Neuronal stem cell (in vitro differentiated cells): ENCODE results near the gene TNFSF12.
A peak's percentile ranks its signal among the peaks of the same experiment; 100 is the strongest.

Experiments used
- DNase-seq: peaks from one replicate; pipeline ENCODE4 v3.0.0-alpha.2; 2013; ENCODE audit warnings: low spot score
- H2AFZ ChIP-seq: one replicate; pipeline ENCODE4 v1.6.1; 2013; ENCODE audit warnings: mild to moderate bottlenecking, low read length, inconsistent platforms
- H2AK5ac ChIP-seq: 2 replicates; pipeline ENCODE4 v1.6.1; 2013; ENCODE audit warnings: low read depth, mild to moderate bottlenecking, inconsistent platforms, low read length, moderate library complexity, mixed read lengths
- H2BK120ac ChIP-seq: 2 replicates; pipeline ENCODE4 v1.6.1; 2013; ENCODE audit warnings: low read depth, mild to moderate bottlenecking, inconsistent platforms, low read length, moderate library complexity, mixed read lengths
- H2BK12ac ChIP-seq: one replicate; pipeline ENCODE4 v1.6.1; 2013; ENCODE audit warnings: low read length, inconsistent platforms
- H2BK15ac ChIP-seq: 2 replicates; pipeline ENCODE4 v1.6.1; 2013; ENCODE audit warnings: mild to moderate bottlenecking, low read length, inconsistent platforms, mixed read lengths
- H2BK5ac ChIP-seq: one replicate; pipeline ENCODE4 v1.6.1; 2013; ENCODE audit warnings: inconsistent platforms, mild to moderate bottlenecking, low read length, moderate library complexity
- H3K14ac ChIP-seq: one replicate; pipeline ENCODE4 v1.6.1; 2013; ENCODE audit warnings: low read length, inconsistent platforms
- H3K18ac ChIP-seq: 2 replicates; pipeline ENCODE4 v1.6.1; 2013; ENCODE audit warnings: low read length, inconsistent platforms
- H3K23ac ChIP-seq: 2 replicates; pipeline ENCODE4 v1.6.1; 2013; ENCODE audit warnings: low read depth, mild to moderate bottlenecking, mixed read lengths, low read length, inconsistent platforms; ENCODE audit not compliant: poor library complexity
- H3K27ac ChIP-seq: replicated peaks from 3 replicates; pipeline ENCODE4 v1.5.1; 2013; ENCODE audit warnings: low read length, inconsistent platforms
- H3K27me3 ChIP-seq, 3 experiments: 2 replicates each; pipeline ENCODE4 v1.6.1; 2013; ENCODE audit warnings: low read length in 3 of 3, mild to moderate bottlenecking in 2 of 3, inconsistent platforms in 1 of 3, low read depth in 1 of 3, mixed read lengths in 1 of 3, moderate library complexity in 1 of 3; ENCODE audit not compliant: control insufficient read depth in 3 of 3, insufficient read depth in 3 of 3
- H3K36me3 ChIP-seq, 2 donors: replicated peaks in 1 of 2; 2 replicates each; pipeline ENCODE4 v1.6.1; 2013; ENCODE audit warnings: low read length in 2 of 2; ENCODE audit not compliant: control insufficient read depth in 2 of 2, insufficient read depth in 2 of 2
- H3K4ac ChIP-seq: 2 replicates; pipeline ENCODE4 v1.6.1; 2013; ENCODE audit warnings: inconsistent platforms, mild to moderate bottlenecking, low read length, moderate library complexity
- H3K4me1 ChIP-seq, 2 donors: 1 replicate in 1 of 2; 2 replicates in 1 of 2; pipeline ENCODE4 v1.6.1; 2013; ENCODE audit warnings: low read length in 2 of 2, low read depth in 1 of 2; ENCODE audit not compliant: control insufficient read depth in 2 of 2, insufficient read depth in 1 of 2
- H3K4me2 ChIP-seq: one replicate; pipeline ENCODE4 v1.6.1; 2013; ENCODE audit warnings: mild to moderate bottlenecking, low read length, inconsistent platforms; ENCODE audit not compliant: insufficient read depth, poor library complexity, severe bottlenecking
- H3K4me3 ChIP-seq, 2 donors: 2 replicates each; pipeline ENCODE4 v1.5.1; 2013; ENCODE audit warnings: low read length in 2 of 2, mild to moderate bottlenecking in 2 of 2, inconsistent platforms in 1 of 2, moderate library complexity in 1 of 2
- H3K79me1 ChIP-seq: one replicate; pipeline ENCODE4 v1.6.1; 2013; ENCODE audit warnings: low read depth, mild to moderate bottlenecking, inconsistent platforms, low read length, moderate library complexity
- H3K9ac ChIP-seq: one replicate; pipeline ENCODE4 v1.6.1; 2013; ENCODE audit warnings: mild to moderate bottlenecking, low read depth, low read length, inconsistent platforms; ENCODE audit not compliant: poor library complexity
- H3K9me3 ChIP-seq, 2 donors: replicated peaks in 1 of 2; 2 replicates each; pipeline versions ENCODE3 to v1.6.1; 2013; ENCODE audit warnings: low read length in 2 of 2, mild to moderate bottlenecking in 2 of 2, inconsistent platforms in 1 of 2, low read depth in 1 of 2, mixed read lengths in 1 of 2, moderate library complexity in 1 of 2; ENCODE audit not compliant: control insufficient read depth in 2 of 2, insufficient read depth in 1 of 2
- H4K8ac ChIP-seq: one replicate; pipeline ENCODE4 v1.6.1; 2013; ENCODE audit warnings: low read depth, mild to moderate bottlenecking, inconsistent platforms, low read length, moderate library complexity
- H4K91ac ChIP-seq: one replicate; pipeline ENCODE4 v1.6.1; 2013; ENCODE audit warnings: low read length, low read depth, mild to moderate bottlenecking, inconsistent platforms; ENCODE audit not compliant: poor library complexity
- WGBS, 2 donors: extraction: QIAGEN DNeasy Blood & Tissue Kit; methylation state at CpG; one replicate each; pipeline ENCODE4 v1.1.7; 2013; ENCODE audit warnings: missing lambda C conversion rate in 2 of 2, mixed read lengths in 1 of 2; ENCODE audit not compliant: insufficient read length in 2 of 2, insufficient replicate concordance in 1 of 2; ENCODE audit errors: extremely low coverage in 2 of 2; 5-methylcytosine and 5-hydroxymethylcytosine counted together

The TNFSF12 gene

GRCh38 chr17:7541074-7541621, 7.7 kb upstream of the TNFSF12 start:
- WGBS, 2 donors: no CpG with 5 or more reads among the region's 9 CpGs

GRCh38 chr17:7544911-7545310, 3.9 kb upstream of the TNFSF12 start:
- Histone ChIP-seq H2BK15ac (no peak overlapping the region), H3K23ac (no peak overlapping the region), H3K27ac (no peak overlapping the region), H2AFZ (no peak overlapping the region), H3K4me2 (no peak overlapping the region), H2BK12ac (no peak overlapping the region), H3K27me3 (peaks cover 0 to 33% (median 10%) of the 10 kb centered on the region in 3 experiments), H3K14ac (no peak overlapping the region), H3K36me3 (no peaks in the 10 kb centered on the region), H4K8ac (no peak overlapping the region), H2BK120ac (no peak overlapping the region), H2AK5ac (no peak overlapping the region), H3K18ac (no peak overlapping the region), H3K79me1 (peaks cover 3% of the 10 kb centered on the region), H3K4ac (no peak overlapping the region), H3K4me3 (no peak overlapping the region), H3K9ac (no peak overlapping the region), H4K91ac (no peak overlapping the region), H2BK5ac (no peak overlapping the region), H3K9me3 (no peaks in the 10 kb centered on the region), H3K4me1 (peaks cover 4 to 6% of the 10 kb centered on the region in 2 donors)
- no CpG with 5 or more reads among the region's 6 CpGs for WGBS, 2 donors
- DNase-seq: no peak

More at GRCh38 chr17:7541074-7541621, 7.7 kb upstream of the TNFSF12 start:
- no peak overlapping the region for H4K91ac ChIP-seq
- no peaks in the 10 kb centered on the region for H3K36me3 ChIP-seq
- no peak overlapping the region for H2BK5ac ChIP-seq
- H2AK5ac ChIP-seq: no peak overlapping the region
- no peak overlapping the region for H3K4me2 ChIP-seq
- no peak overlapping the region for H3K4ac ChIP-seq
- no peak overlapping the region for H4K8ac ChIP-seq
- peak overlapping the region in 1 of 2 donors; percentile 13 for H3K4me3 ChIP-seq
- no peak overlapping the region for H3K23ac ChIP-seq
- no peak overlapping the region for H2AFZ ChIP-seq
- H3K27ac ChIP-seq: no peak overlapping the region
- no peak overlapping the region for H3K14ac ChIP-seq
- peak overlapping the region; percentile 44 for H3K18ac ChIP-seq
- peaks cover 9 to 13% of the 10 kb centered on the region in 2 donors for H3K9me3 ChIP-seq
- H3K4me1 ChIP-seq: no peaks in the 10 kb centered on the region
- no peak overlapping the region for H2BK120ac ChIP-seq
- H3K9ac ChIP-seq: no peak overlapping the region
- no peak overlapping the region for H2BK12ac ChIP-seq
- H3K79me1 ChIP-seq: no peaks in the 10 kb centered on the region
- no peak for DNase-seq
- peaks cover 0 to 16% (median 0%) of the 10 kb centered on the region in 3 experiments for H3K27me3 ChIP-seq
- H2BK15ac ChIP-seq: no peak overlapping the region

- Histone ChIP-seq H3K4me3 (peak overlapping the region in 1 of 2 donors; percentile 54), H3K4me2 (no peak overlapping the region), H3K27me3 (peaks cover 0 to 38% (median 10%) of the 10 kb centered on the region in 3 experiments), H2BK12ac (no peak overlapping the region), H3K23ac (peak overlapping the region; percentile 96), H3K27ac (no peak overlapping the region), H3K14ac (peak overlapping the region; percentile 82), H4K91ac (peak overlapping the region; percentile 85), H3K18ac (peak overlapping the region; percentile 96), H3K36me3 (no peaks in the 10 kb centered on the region), H2AFZ (peak overlapping the region; percentile 97), H3K4me1 (peaks cover 4 to 6% of the 10 kb centered on the region in 2 donors), H2BK15ac (peak overlapping the region; percentile 98), H3K9me3 (no peaks in the 10 kb centered on the region), H2AK5ac (peak overlapping the region; percentile 98), H2BK120ac (peak overlapping the region; percentile 61), H3K4ac (peak overlapping the region; percentile 66), H3K79me1 (peaks cover 3% of the 10 kb centered on the region), H2BK5ac (peak overlapping the region; percentile 53), H3K9ac (peak overlapping the region; percentile 91), H4K8ac (peak overlapping the region; percentile 96)
- no peak for DNase-seq
- no CpG with 5 or more reads among the region's 20 CpGs for WGBS, 2 donors
Observed at GRCh38 chr17:7549401-7550055, 670 bp downstream of the TNFSF12 start.

GRCh38 chr17:7550344-7550743, 1.5 kb downstream of the TNFSF12 start:
- H2BK12ac ChIP-seq: no peak overlapping the region
- no peaks in the 10 kb centered on the region for H3K9me3 ChIP-seq
- H3K14ac ChIP-seq: no peak overlapping the region
- no peak overlapping the region for H3K4ac ChIP-seq
- no peak overlapping the region for H3K4me2 ChIP-seq
- WGBS, 2 donors: no CpG with 5 or more reads among the region's 6 CpGs
- H2AFZ ChIP-seq: no peak overlapping the region
- H3K9ac ChIP-seq: no peak overlapping the region
- H2BK5ac ChIP-seq: peak overlapping the region; percentile 26
- no peak overlapping the region for H4K8ac ChIP-seq
- no peak overlapping the region for H3K23ac ChIP-seq
- H3K36me3 ChIP-seq: no peaks in the 10 kb centered on the region
- H3K27ac ChIP-seq: no peak overlapping the region
- no peak overlapping the region for H2BK120ac ChIP-seq
- H4K91ac ChIP-seq: no peak overlapping the region
- H3K4me1 ChIP-seq: peaks cover 4 to 6% of the 10 kb centered on the region in 2 donors
- H3K18ac ChIP-seq: no peak overlapping the region
- H3K4me3 ChIP-seq: no peak overlapping the region
- H3K79me1 ChIP-seq: peaks cover 3% of the 10 kb centered on the region
- no peak overlapping the region for H2BK15ac ChIP-seq
- peaks cover 0 to 34% (median 10%) of the 10 kb centered on the region in 3 experiments for H3K27me3 ChIP-seq
- H2AK5ac ChIP-seq: no peak overlapping the region
- DNase-seq: no peak
